Stimulated activated CD8-positive, alpha-beta memory T cell treated with anti-CD3 and anti-CD28 coated beads, Interleukin-15, amount 100 ng/mL, for 4 hours (primary cell): ENCODE measurements around the gene LRRTM2.
"Not testable (repeated sequence)": the region's sequence is repeated elsewhere in the genome, so short reads cannot be mapped to it uniquely, and the experiment has no call there.

ENCODE experiments used
- DNase-seq, 2 donors: peaks; one replicate each; pipeline ENCODE4 v3.0.0-alpha.2; 2020; ENCODE audit warnings: low read depth in 2 of 2

LRRTM2 gene, protein sequence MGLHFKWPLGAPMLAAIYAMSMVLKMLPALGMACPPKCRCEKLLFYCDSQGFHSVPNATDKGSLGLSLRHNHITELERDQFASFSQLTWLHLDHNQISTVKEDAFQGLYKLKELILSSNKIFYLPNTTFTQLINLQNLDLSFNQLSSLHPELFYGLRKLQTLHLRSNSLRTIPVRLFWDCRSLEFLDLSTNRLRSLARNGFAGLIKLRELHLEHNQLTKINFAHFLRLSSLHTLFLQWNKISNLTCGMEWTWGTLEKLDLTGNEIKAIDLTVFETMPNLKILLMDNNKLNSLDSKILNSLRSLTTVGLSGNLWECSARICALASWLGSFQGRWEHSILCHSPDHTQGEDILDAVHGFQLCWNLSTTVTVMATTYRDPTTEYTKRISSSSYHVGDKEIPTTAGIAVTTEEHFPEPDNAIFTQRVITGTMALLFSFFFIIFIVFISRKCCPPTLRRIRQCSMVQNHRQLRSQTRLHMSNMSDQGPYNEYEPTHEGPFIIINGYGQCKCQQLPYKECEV

GRCh38 chr5:138874771-138875551 is at the start of gene LRRTM2:
TSS of gene LRRTM2 (minus strand) at chr5:138875335. CDS start at chr5:138874911, 424 bp downstream.
- DNase-seq, result no peak

DNA sequence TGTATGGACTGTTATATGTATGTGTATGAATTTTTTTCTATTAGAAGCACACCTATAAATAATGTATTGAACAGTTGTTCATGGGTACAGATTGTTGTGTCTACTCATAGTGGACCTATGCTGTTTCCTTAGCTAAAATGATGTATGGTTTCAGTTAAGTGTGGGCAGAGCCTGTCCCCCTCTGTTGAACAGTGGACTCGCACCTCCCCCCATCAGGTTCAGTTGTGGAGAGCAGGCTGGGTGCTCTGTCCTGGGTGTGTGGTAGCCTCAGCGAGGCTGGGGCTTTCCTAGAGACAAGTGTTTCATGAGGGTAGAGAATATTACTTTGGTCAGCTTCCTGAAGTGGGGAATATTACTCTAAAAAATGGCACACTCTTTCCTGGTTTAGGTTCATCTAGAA is 47.4 kb upstream of the LRRTM2 start:
- DNase-seq, result no peak

GRCh38 chr5:138921362-138921761 is 46.2 kb upstream of the LRRTM2 start:
- not testable (repeated sequence) for DNase-seq

DNA sequence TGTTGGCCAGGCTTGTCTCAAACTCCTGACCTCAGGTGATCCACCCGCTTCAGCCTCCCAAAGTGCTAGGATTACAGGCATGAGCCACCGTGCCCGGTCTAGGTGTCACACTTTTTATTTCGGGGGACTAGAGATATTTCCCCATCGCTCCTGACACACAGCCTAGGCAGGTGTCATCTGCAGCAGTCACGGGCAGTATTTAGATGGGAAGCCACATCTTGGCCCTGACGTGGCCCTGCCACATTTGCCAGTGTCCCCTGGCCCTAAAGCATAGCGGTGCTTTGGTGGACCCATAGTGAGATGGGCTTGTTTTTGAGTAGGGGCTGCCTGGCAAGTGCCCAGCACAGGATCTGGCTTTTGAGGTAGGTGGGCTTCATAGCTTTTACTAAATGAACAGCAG is 45.0 kb upstream of the LRRTM2 start:
- DNase-seq, result no peak

DNA sequence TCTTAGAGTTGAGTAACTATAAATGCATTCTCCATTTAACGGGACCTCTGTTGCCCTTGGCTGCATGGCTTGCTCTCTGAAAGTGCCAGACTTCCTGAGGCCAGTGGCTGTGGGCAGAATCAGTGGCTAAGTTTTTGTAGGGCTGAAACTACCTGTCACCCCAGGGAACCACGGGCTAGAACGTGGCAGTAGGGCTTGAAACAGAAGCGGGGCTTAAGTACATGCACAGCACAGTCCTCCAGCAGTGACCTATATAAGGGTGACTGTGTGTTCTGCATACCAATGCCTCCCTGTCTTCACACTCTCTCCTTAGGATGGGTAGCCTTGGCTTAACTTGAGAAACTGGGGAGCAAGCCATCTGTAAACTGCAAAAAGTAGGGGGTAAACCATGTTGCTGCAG is 43.6 kb upstream of the LRRTM2 start:
- DNase-seq, result no peak

- no peak for DNase-seq
Measured at GRCh38 chr5:138914338-138914737, 39.2 kb upstream of the LRRTM2 start.

- no peak for DNase-seq
Measured at GRCh38 chr5:138913773-138914172, 38.6 kb upstream of the LRRTM2 start.

DNA sequence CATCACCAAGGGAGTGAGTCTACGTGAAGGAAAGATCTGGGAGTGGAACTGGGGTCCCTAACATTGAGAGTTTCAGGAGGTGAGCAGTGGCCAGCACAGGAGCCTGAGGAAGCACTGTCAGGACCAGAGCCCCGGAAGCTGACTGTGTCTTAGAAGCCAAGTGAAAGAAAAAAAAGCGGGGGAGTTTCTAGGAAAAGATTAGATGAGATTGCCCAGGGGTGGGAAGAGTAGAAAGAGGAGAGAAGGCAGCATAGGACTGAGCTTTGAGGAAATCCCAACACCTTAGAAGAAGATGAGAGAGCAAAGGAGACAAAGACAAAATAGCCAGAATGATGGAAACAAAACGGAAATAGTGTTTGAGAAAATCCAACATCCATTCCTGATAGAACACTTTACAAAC is 37.0 kb upstream of the LRRTM2 start:
- no peak for DNase-seq

GRCh38 chr5:138911441-138911840 is 36.3 kb upstream of the LRRTM2 start:
- DNase-seq, result no peak

GRCh38 chr5:138910546-138911185 is 35.5 kb upstream of the LRRTM2 start:
- no peak for DNase-seq

GRCh38 chr5:138909734-138910133 is 34.6 kb upstream of the LRRTM2 start:
- DNase-seq, result no peak

- no peak for DNase-seq
Measured at GRCh38 chr5:138905541-138905940, 30.4 kb upstream of the LRRTM2 start.

- no peak for DNase-seq
Measured at GRCh38 chr5:138903130-138903775, 28.1 kb upstream of the LRRTM2 start.

DNA sequence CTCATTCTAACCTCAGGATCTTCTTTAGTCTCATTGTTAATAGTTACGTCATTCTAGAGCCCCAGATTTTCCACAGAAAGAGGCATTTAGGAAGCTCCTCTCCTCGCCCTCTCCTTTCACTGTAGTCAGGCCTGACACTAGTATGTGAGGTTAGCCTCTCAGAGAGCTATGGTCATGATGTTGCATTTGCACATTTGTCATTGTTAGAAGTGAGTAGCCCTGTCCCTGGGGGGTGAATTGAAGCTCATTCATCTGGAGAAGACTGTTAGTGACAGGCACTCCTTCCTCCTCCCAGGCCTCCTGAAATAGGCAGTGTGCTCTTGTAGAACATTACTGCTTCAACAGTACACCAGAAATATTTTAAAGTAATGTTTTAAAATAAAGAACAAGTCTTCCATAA is 26.6 kb upstream of the LRRTM2 start:
- DNase-seq, result no peak

DNA sequence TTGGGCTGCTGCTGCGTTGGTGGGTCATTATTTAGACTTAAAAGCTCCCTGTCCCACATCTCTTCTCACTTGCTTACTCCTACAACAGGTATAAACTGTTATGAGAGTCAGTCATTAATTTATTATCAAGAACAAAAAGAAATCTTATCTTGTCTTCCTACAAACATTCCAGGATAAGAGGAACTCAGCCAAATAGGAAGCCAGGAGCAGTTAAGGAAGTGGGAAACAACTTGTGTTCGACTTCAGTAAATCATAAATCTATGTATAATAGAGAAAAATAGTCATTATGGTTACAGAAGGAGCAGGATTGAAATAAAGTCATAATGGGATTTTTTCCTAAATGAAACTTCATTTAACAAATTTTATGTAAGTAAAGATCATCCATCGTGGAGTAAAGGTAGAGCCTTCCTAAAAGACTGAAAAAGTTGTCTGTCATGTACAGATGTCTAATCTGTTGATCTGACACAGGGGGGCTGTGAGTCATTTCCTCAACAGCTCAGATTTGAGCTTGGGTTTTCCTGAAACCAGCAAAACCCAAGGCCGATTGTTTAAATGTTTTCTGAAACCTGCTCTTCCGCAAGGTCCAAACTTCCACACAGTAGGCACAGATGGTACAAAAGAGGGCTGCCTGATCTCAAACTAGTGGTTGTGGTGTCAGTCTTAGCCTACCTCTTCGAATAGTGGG is 25.3 kb upstream of the LRRTM2 start:
- DNase-seq, result peak in 1 of 2 donors; percentile 9

DNA sequence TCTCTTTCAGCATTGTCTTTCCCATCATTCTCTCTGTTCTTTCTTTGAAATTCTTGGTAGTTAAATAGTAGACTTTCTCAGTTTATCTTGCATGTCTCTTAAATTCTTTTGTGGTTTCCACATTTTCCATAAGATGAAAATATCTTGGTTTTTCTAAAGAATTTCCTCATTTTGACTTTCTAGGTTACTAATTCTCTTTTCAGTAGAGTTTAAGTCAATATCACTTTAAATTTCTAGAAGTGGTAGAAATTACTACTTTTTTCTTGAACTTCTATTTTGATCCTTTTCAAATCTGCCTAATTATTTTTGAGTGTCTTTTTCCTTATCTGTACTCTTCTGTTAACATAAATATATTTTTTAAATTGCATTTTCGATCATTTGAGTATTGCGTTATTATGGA is 23.6 kb upstream of the LRRTM2 start:
- DNase-seq, result no peak

DNA sequence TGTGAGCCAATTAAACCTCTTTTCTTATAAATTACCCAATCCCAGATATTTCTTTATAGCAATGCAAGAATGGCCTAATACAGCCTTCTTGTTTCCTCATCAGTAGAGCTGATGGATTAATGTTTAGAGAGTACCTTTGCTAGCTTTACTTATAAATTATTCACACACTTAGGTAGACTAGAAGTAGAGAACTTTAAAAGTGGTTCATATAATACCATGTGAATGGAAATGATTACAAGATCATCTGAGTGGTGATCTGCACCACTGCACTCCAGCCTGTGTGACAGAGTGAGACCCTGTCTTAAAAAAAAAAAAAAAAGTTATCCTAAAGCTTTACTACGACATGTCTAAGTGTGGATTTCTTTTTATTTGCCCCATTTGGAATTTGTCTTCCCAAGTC is 23.2 kb upstream of the LRRTM2 start:
- no peak for DNase-seq

GRCh38 chr5:138895918-138896317 is 20.8 kb upstream of the LRRTM2 start:
- no peak for DNase-seq

GRCh38 chr5:138890644-138891043 is 15.5 kb upstream of the LRRTM2 start:
- no peak for DNase-seq

- no peak for DNase-seq
Measured at GRCh38 chr5:138889994-138890393, 14.9 kb upstream of the LRRTM2 start.

DNA sequence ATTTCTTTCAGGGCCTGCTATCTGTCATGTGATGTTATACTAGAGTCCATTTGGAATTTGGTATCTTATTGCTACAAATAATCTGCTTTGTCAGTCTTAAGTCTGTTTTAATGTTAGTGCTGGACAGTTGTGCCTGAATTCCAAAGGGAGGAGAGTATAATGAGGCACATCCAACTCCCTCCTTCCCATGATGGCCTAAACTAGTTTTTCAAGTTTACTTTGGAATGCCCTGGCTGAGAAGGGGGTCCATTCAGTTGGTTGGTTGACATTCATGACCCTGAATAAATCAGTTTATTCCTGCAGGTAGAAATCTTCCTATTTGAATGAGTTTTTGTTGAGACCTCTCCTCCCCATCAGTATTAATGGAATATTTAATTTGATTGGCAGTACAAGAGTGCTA is 9.4 kb upstream of the LRRTM2 start:
- DNase-seq, result no peak
